A673 (cell line): ENCODE measurements around the gene DLX1. TPM values are rescaled to one million over a fixed set of nuclear protein-coding genes. Genes with fewer than 3 reads are reported as not detected.

Source experiments
- BruUV-seq: library from RNA; stranded (reverse); fragments of 400-500 nt; replicated peaks from 2 replicates; lab custom pipeline; 2021; lab: Mats Ljungman, UMichigan
- CTCF ChIA-PET: fragments of 300-600 bp; sonication (Branson Sonifier 250); formaldehyde crosslinking; loops from one replicate; lab custom pipeline; 2022; ENCODE audit warnings: antibody characterized with exemption; lab: Charles Lee
- POLR2A ChIA-PET: fragments of 300-600 bp; sonication (Branson Sonifier 250); formaldehyde crosslinking; loops from one replicate; lab custom pipeline; 2022; ENCODE audit warnings: antibody characterized with exemption; ENCODE audit not compliant: low non-redundant PET; lab: Charles Lee
- DNase-seq: peaks from one replicate; pipeline ENCODE4 v3.0.0-alpha.2; 2015; ENCODE audit warnings: low spot score
- H3K27ac ChIP-seq: fragments of 200-600 bp; sonication (generic); 2 replicates; pipeline ENCODE4 v1.5.1; 2016; ENCODE audit warnings: mixed run types, low read depth, mild to moderate bottlenecking, mixed read lengths, antibody characterized with exemption, low read length; ENCODE audit not compliant: poor library complexity, severe bottlenecking
- H3K27me3 ChIP-seq: fragments of 200-600 bp; sonication (generic); replicated peaks from 2 replicates; pipeline ENCODE4 v1.6.1; 2017; ENCODE audit warnings: mixed run types, low read depth, mild to moderate bottlenecking, mixed read lengths, antibody characterized with exemption, low read length; ENCODE audit not compliant: insufficient read depth, poor library complexity
- H3K36me3 ChIP-seq: fragments of 200-600 bp; sonication (generic); 2 replicates; pipeline ENCODE4 v1.6.1; 2016; ENCODE audit warnings: mixed run types, mild to moderate bottlenecking, mixed read lengths, antibody characterized with exemption, low read length; ENCODE audit not compliant: insufficient read depth, poor library complexity, severe bottlenecking
- H3K4me1 ChIP-seq: fragments of 200-600 bp; sonication (generic); 2 replicates; pipeline ENCODE4 v1.6.1; 2017; ENCODE audit warnings: mixed run types, mild to moderate bottlenecking, mixed read lengths, antibody characterized with exemption, low read length; ENCODE audit not compliant: insufficient read depth, poor library complexity, severe bottlenecking
- H3K4me3 ChIP-seq: fragments of 200-600 bp; sonication (generic); 2 replicates; pipeline ENCODE4 v1.5.1; 2016; ENCODE audit warnings: low read depth, mixed run types, mild to moderate bottlenecking, mixed read lengths, low read length; ENCODE audit not compliant: poor library complexity, severe bottlenecking
- H3K9me3 ChIP-seq: fragments of 200-600 bp; sonication (generic); 2 replicates; pipeline ENCODE4 v1.6.1; 2016; ENCODE audit warnings: mixed run types, low read depth, mild to moderate bottlenecking, mixed read lengths, antibody characterized with exemption, low read length; ENCODE audit not compliant: poor library complexity, severe bottlenecking
- CTCF ChIP-seq: fragments of 300-800, 200-600 bp; sonication (generic); conservative IDR thresholded peaks from 2 replicates; pipeline ENCODE4 v1.5.1; 2017; ENCODE audit warnings: low read depth, mild to moderate bottlenecking, antibody characterized with exemption, low read length, moderate library complexity, mixed read lengths
- EZH2 ChIP-seq: fragments of 200-600 bp; sonication (generic); IDR thresholded peaks from 2 replicates; pipeline ENCODE4 v1.6.1; 2017; ENCODE audit warnings: borderline replicate concordance, low read depth, mild to moderate bottlenecking, mixed read lengths, antibody characterized with exemption, low read length; ENCODE audit not compliant: poor library complexity, severe bottlenecking
- intact Hi-C: fragments of 100-400 bp; cut with micrococcal nuclease; formaldehyde crosslinking; loops from one replicate; pipeline ENCODE4 v1.10.0; 2022; ENCODE audit not compliant: unreplicated experiment
- total RNA-seq: library from RNA; stranded (reverse); gene quantifications from 2 replicates; pipeline ENCODE4 v1.2.3, GENCODE V29; 2021

The DLX1 gene
- total RNA-seq, 1 experiment from 2014 or later: 33.2 TPM

GRCh38 chr2:172087780-172088244 lies 2.5 kb downstream of the DLX1 start:
- Histone ChIP-seq H3K9me3 (no peaks in the 10 kb centered on the region), H3K36me3 (peaks cover 7% of the 10 kb centered on the region), H3K4me1 (peaks cover 43% of the 10 kb centered on the region), H3K27me3 (no peaks in the 10 kb centered on the region), H3K4me3 (peak overlapping the region; percentile 70), H3K27ac (no peak overlapping the region)
- intact Hi-C loops: no loop called here
- BruUV-seq: no TSS peak
- ChIA-PET CTCF (no interaction called here), POLR2A (interaction anchor here (0.6 kb wide), 1 partner anchor 249 kb away, joined by 3 read pairs; no protein-coding TSS in a partner anchor)
- no peak for TF ChIP-seq EZH2
- TF ChIP-seq CTCF: no peak
- no peak for DNase-seq

- Histone ChIP-seq H3K27me3 (no peaks in the 10 kb centered on the region), H3K27ac (no peak overlapping the region), H3K4me1 (peaks cover 43% of the 10 kb centered on the region), H3K36me3 (peaks cover 7% of the 10 kb centered on the region), H3K4me3 (no peak overlapping the region), H3K9me3 (no peaks in the 10 kb centered on the region)
- no TSS peak for BruUV-seq
- ChIA-PET CTCF (no interaction called here), POLR2A (interaction anchor here (0.6 kb wide), 1 partner anchor 249 kb away, joined by 3 read pairs; no protein-coding TSS in a partner anchor)
- DNase-seq: no peak
- TF ChIP-seq CTCF (no peak), EZH2 (no peak)
- intact Hi-C loops: no loop called here
These were observed 3.1 kb downstream of the DLX1 start for GRCh38 chr2:172088245-172089004.

- ChIA-PET POLR2A (no interaction called here), CTCF (no interaction called here)
- H3K4me1 ChIP-seq: peaks cover 42% of the 10 kb centered on the region
- intact Hi-C loops: no loop called here
- H3K36me3 ChIP-seq: peaks cover 7% of the 10 kb centered on the region
- TSS peak; percentile 27 for BruUV-seq
- no peak for DNase-seq
- no peak overlapping the region for H3K4me3 ChIP-seq
- no peak for TF ChIP-seq EZH2
- TF ChIP-seq CTCF: no peak
- peak overlapping the region; percentile 66 for H3K27ac ChIP-seq
- no peaks in the 10 kb centered on the region for H3K27me3 ChIP-seq
- H3K9me3 ChIP-seq: no peaks in the 10 kb centered on the region
These were observed 3.7 kb downstream of the DLX1 start for GRCh38 chr2:172089005-172089504.
